Coronary artery (tissue), 2 donors: ENCODE results near the gene PYGM.

Experiments
- DNase-seq: peaks from one replicate; pipeline ENCODE4 v3.0.0-alpha.2; 2017; ENCODE audit warnings: low spot score
- H3K27ac ChIP-seq, 2 donors: fragments of 200-600 bp; sonication (generic); one replicate each; pipeline ENCODE4 v1.5.1; 2016 to 2019
- H3K4me3 ChIP-seq: fragments of 200-600 bp; sonication (generic); 2 replicates; pipeline ENCODE4 v1.5.1; 2016; ENCODE audit warnings: mild to moderate bottlenecking, moderate library complexity
- CTCF ChIP-seq: fragments of 200-600 bp; sonication (generic); IDR thresholded peaks from one replicate; pipeline ENCODE4 v1.5.1; 2019; ENCODE audit warnings: antibody characterized with exemption

Gene PYGM

GRCh38 chr11:64739871-64740270 lies 19.9 kb downstream of the PYGM start:
- DNase-seq, result no peak
- Histone ChIP-seq H3K4me3 (no peak overlapping the region), H3K27ac (no peak overlapping the region)
- TF ChIP-seq CTCF, result no peak

GRCh38 chr11:64736654-64737053 lies 23.1 kb downstream of the PYGM start:
- no peak for TF ChIP-seq CTCF
- no peak overlapping the region for H3K27ac ChIP-seq
- no peak for DNase-seq

GRCh38 chr11:64735725-64736259 lies 24.0 kb downstream of the PYGM start:
- no peak for TF ChIP-seq CTCF
- no peak overlapping the region for H3K27ac ChIP-seq
- H3K4me3 ChIP-seq, result no peak overlapping the region
- no peak for DNase-seq

More at GRCh38 chr11:64736654-64737053, 23.1 kb downstream of the PYGM start:
- no peak overlapping the region for H3K4me3 ChIP-seq

GRCh38 chr11:64734811-64735724 lies 24.7 kb downstream of the PYGM start:
- Histone ChIP-seq H3K4me3 (no peak overlapping the region), H3K27ac (no peak overlapping the region)
- TF ChIP-seq CTCF, result no peak
- no peak for DNase-seq

- no peak overlapping the region for H3K27ac ChIP-seq
- TF ChIP-seq CTCF, result no peak
- H3K4me3 ChIP-seq, result no peak overlapping the region
- DNase-seq, result no peak
Observed at GRCh38 chr11:64731601-64732000, 28.2 kb downstream of the PYGM start.

- Histone ChIP-seq H3K4me3 (no peak overlapping the region), H3K27ac (no peak overlapping the region)
- no peak for DNase-seq
- TF ChIP-seq CTCF, result no peak
Observed at GRCh38 chr11:64729851-64730382, 29.9 kb downstream of the PYGM start.
